Measurements from ENCODE around the gene POLR3GL. TPM values are rescaled to one million over a fixed set of nuclear protein-coding genes. Genes with fewer than 3 reads are reported as not detected.

Gene POLR3GL
- total RNA-seq, 4 donors from 2014 or later, result 7.3 to 16.7 (median 11.9) TPM

DNA sequence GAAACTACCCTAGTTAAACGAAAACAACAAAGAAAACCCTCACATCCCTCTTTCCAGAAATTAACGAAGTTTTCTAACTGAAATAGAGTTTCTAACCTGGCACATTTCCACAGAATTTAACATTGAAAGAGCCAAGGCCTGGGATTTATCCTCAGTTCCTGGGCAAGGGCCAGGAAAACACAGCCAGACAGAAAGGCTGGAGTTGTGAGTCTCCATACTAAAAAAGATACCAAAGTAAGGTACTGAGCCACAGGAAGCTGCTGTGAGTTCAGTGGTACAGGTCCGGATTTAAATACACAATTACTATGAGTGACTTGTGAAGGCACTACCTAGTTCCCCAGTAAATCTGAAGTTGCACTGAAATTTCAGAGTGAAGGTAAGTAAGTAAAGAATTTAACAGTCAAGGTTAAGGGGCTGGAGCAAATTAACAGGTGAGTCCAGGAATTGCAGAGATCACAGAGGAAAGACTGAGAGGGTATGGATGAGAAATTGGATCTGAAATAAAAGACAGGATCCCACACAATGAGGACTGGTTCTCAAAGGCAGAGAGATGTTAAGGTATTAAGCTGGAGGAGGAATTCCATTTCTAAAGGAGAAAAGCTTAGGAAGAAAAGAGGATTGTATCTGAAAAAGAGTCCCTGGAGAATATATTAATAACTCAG is 7.6 kb upstream of the POLR3GL start:
- peaks cover 71% of the 10 kb centered on the region for H3K4me1 ChIP-seq
- H3K36me3 ChIP-seq, result no peaks in the 10 kb centered on the region
- no peaks in the 10 kb centered on the region for H3K27me3 ChIP-seq
- peak overlapping the region; percentile 91 for H3K27ac ChIP-seq
- TF ChIP-seq POLR2AphosphoS5 (IDR thresholded peaks at IDR 0.05) (no peak), EP300 (IDR thresholded peaks at IDR 0.05) (no peak), POLR2A (IDR thresholded peaks at IDR 0.05) (no peak)
- TF ChIP-seq, protein P1, sequence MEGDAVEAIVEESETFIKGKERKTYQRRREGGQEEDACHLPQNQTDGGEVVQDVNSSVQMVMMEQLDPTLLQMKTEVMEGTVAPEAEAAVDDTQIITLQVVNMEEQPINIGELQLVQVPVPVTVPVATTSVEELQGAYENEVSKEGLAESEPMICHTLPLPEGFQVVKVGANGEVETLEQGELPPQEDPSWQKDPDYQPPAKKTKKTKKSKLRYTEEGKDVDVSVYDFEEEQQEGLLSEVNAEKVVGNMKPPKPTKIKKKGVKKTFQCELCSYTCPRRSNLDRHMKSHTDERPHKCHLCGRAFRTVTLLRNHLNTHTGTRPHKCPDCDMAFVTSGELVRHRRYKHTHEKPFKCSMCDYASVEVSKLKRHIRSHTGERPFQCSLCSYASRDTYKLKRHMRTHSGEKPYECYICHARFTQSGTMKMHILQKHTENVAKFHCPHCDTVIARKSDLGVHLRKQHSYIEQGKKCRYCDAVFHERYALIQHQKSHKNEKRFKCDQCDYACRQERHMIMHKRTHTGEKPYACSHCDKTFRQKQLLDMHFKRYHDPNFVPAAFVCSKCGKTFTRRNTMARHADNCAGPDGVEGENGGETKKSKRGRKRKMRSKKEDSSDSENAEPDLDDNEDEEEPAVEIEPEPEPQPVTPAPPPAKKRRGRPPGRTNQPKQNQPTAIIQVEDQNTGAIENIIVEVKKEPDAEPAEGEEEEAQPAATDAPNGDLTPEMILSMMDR (IDR thresholded peaks at IDR 0.05), result no peak
- DNase-seq (ENCODE audit: low spot score in 2 of 2), result no peak
- H3K4me3 ChIP-seq, result peak overlapping the region; percentile 76
- H3K9me3 ChIP-seq, result no peaks in the 10 kb centered on the region
- 3% methylated on average over 3 of the region's 3 CpGs for WGBS

DNA sequence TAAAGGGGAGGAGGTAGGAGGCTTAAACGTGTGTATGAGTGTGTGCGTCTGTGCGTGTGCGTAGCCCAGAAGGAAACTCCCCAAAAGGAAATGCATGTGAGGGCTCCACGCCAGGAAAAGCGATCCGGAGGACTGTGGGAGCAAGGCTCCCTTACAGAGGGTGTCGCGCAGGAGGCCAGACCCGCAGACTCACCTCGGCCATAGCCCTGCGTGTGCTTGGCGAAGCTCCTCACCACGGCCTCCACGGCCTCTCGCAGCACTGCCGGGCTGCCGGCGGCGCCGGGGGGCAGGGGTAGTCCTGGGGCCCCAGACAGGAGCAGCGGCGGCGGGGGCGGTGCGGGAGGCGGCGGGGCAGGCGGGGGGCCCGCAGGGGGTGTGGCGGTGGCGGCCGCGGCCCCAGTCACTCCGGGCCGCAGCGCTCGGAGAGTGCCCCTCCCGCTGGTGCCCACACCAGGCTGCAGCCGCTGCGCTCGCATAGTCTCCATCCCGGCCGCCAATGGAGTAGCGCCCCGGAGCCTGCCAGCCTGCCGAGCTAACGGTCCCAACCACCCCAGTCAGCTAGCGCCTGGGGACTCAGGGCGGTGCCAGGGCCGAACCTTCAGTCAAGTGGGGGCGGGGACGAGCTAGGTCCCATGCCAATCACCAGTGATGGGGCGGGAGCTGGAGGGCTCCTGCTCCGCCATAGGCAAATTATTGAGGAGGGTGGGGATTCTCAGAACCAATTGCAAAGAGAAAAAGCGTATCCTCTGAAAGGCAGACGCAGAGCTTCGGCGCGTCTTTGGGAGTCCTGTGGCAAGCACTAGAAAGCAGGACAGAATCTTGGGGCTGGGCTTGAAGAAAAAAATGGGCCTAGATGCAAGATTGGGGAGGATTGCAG is 6.8 kb upstream of the POLR3GL start, which contains the start of gene LIX1L:
LIX1L (minus strand) TSS at position 575 of the 877 bp plus-strand sequence; CDS start at position 485, 90 bp downstream.
- peak; percentile 97 to 98 for DNase-seq (ENCODE audit: low spot score in 2 of 2)
- TF ChIP-seq, protein P1 (IDR thresholded peaks at IDR 0.05), result no peak
- TF ChIP-seq POLR2AphosphoS5 (IDR thresholded peaks at IDR 0.05), result peak in 2 of 3 donors; percentile 29 to 54
- no peak for TF ChIP-seq EP300 (IDR thresholded peaks at IDR 0.05)
- TF ChIP-seq POLR2A (IDR thresholded peaks at IDR 0.05), result peak in 1 of 2 donors; percentile 32
- H3K27ac ChIP-seq, result peak within 1 kb of the TSS; percentile 91
- H3K4me1 ChIP-seq, result peaks cover 78% of the 10 kb centered on the region
- no peaks in the 10 kb centered on the region for H3K9me3 ChIP-seq
- 0% methylated on average over 19 of the region's 60 CpGs for WGBS
- H3K36me3 ChIP-seq, result no peaks in the 10 kb centered on the region
- peak within 1 kb of the TSS; percentile 76 for H3K4me3 ChIP-seq
- no peaks in the 10 kb centered on the region for H3K27me3 ChIP-seq

DNA sequence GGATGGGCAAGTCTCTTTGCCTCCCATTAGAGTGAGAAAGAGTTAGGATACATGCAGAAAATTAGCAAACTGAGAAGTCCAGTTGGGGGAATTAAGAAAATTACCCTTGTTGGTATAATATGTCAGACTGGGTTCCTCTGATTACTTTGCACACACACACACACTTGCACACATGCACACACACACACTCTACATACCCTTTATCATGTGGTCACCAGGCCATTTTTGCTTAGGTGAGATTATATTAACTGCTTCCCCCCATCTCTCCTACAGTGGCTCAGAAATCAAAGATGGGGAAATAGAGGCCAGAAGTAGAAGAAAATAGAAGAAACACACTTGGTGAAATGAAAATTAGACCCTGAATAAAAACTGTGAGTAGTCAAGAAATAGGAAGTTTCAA is 5.8 kb upstream of the POLR3GL start:
- no peaks in the 10 kb centered on the region for H3K9me3 ChIP-seq
- no peak for DNase-seq (ENCODE audit: low spot score in 2 of 2)
- H3K4me1 ChIP-seq, result peaks cover 84% of the 10 kb centered on the region
- no peaks in the 10 kb centered on the region for H3K27me3 ChIP-seq
- H3K27ac ChIP-seq, result no peak overlapping the region
- H3K4me3 ChIP-seq, result no peak overlapping the region
- TF ChIP-seq POLR2A (IDR thresholded peaks at IDR 0.05), result no peak
- no peak for TF ChIP-seq EP300 (IDR thresholded peaks at IDR 0.05)
- TF ChIP-seq, protein P1 (IDR thresholded peaks at IDR 0.05), result no peak
- no peak for TF ChIP-seq POLR2AphosphoS5 (IDR thresholded peaks at IDR 0.05)
- H3K36me3 ChIP-seq, result no peaks in the 10 kb centered on the region

DNA sequence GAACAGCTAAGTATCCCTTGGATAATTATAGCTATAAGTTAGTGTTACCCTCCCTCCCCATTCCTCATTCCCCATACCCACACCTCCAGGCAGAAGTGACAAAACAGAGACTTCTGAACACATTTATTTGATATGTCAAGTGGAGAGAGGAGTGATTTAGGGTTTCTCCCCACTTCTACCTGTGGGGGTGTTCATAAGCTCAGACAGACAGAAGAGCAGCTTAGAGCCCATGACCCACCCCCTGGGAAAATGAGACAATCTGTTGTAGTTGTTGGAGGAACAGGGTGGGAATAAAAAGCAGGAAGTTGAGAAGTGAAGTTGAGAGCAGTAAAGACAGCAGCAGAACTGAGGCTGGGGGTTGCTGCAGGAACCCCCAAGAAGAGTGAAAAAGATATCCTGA is 5.2 kb upstream of the POLR3GL start:
- H3K4me1 ChIP-seq, result peaks cover 83% of the 10 kb centered on the region
- H3K36me3 ChIP-seq, result no peaks in the 10 kb centered on the region
- H3K4me3 ChIP-seq, result no peak overlapping the region
- TF ChIP-seq, protein P1 (IDR thresholded peaks at IDR 0.05), result no peak
- TF ChIP-seq POLR2A (IDR thresholded peaks at IDR 0.05), result no peak
- no peak for TF ChIP-seq POLR2AphosphoS5 (IDR thresholded peaks at IDR 0.05)
- TF ChIP-seq EP300 (IDR thresholded peaks at IDR 0.05), result no peak
- no peaks in the 10 kb centered on the region for H3K9me3 ChIP-seq
- H3K27me3 ChIP-seq, result no peaks in the 10 kb centered on the region
- H3K27ac ChIP-seq, result no peak overlapping the region
- no peak for DNase-seq (ENCODE audit: low spot score in 2 of 2)

DNA sequence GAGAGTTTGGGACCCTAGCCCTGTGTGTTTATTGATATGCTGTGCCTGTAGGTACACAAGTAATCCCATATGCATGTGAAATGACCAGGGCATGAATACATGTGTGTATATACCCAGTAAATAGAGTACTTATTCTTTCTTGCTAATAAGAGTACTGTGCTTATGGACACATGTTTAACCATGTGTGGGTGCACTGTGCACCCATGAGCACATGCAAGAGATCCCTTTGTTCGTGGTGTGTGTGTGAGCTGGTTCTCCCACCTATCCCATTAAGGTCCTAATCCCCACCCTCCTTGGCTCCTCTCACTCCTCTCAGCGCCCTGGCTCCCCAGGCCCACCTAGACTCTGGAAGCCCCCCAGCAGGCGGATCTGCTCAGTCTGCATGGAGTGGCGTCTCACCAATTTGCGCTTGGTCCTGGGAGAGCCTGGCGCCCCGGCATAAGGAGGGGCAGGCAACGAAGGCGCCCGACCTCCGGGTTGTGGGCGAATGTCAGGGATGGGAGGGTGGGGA is 4.5 kb upstream of the POLR3GL start:
- 7% methylated on average over 5 of the region's 12 CpGs for WGBS
- H3K9me3 ChIP-seq, result no peaks in the 10 kb centered on the region
- H3K4me3 ChIP-seq, result peak overlapping the region; percentile 74
- H3K4me1 ChIP-seq, result peaks cover 80% of the 10 kb centered on the region
- H3K27ac ChIP-seq, result peak overlapping the region; percentile 79
- no peaks in the 10 kb centered on the region for H3K27me3 ChIP-seq
- H3K36me3 ChIP-seq, result no peaks in the 10 kb centered on the region
- TF ChIP-seq, protein P1 (IDR thresholded peaks at IDR 0.05), result no peak
- DNase-seq (ENCODE audit: low spot score in 2 of 2), result no peak
